AG04450 (cell line): ENCODE results near the gene DIP2C. TPM values are rescaled to one million over a fixed set of nuclear protein-coding genes. Genes with fewer than 3 reads are reported as not detected.

Experiments used
- CTCF ChIA-PET: fragments of 300-600, 350-600 bp; formaldehyde crosslinking; extraction: SDS; loops from one replicate; lab custom pipeline; 2022; ENCODE audit warnings: antibody characterized with exemption, inconsistent platforms; lab: Charles Lee
- POLR2A ChIA-PET: fragments of 350-600 bp; formaldehyde crosslinking; extraction: SDS; loops from one replicate; lab custom pipeline; 2021; ENCODE audit warnings: antibody characterized with exemption, inconsistent platforms; lab: Yijun Ruan, JAX
- DNase-seq: peaks from one replicate; pipeline ENCODE4 v3.0.0-alpha.2; 2011; ENCODE audit warnings: low read depth, low spot score
- H3K27ac ChIP-seq: one replicate; pipeline ENCODE4 v1.5.1; 2012; ENCODE audit warnings: low read depth, low read length, control low read depth
- H3K27me3 ChIP-seq: one replicate; pipeline ENCODE4 v1.6.0; 2012; ENCODE audit warnings: low read length; ENCODE audit not compliant: control insufficient read depth, insufficient read depth
- H3K4me3 ChIP-seq: 2 replicates; pipeline ENCODE4 v1.5.1; 2011; ENCODE audit warnings: mild to moderate bottlenecking, low read depth, low read length, control low read depth
- H3K9me3 ChIP-seq: 2 replicates; pipeline ENCODE4 v1.5.1; 2012; ENCODE audit warnings: low read length; ENCODE audit not compliant: control insufficient read depth, insufficient read depth
- CTCF ChIP-seq: IDR thresholded peaks from 2 replicates; pipeline ENCODE4 v1.5.1; 2011; ENCODE audit warnings: low read depth, low read length, control low read depth, inconsistent platforms
- polyA plus RNA-seq: library from polyadenylated mRNA; depleted of rRNA; stranded (reverse); fragments of >200 nt; gene quantifications from 2 replicates; pipeline ENCODE4 v1.2.3, GENCODE V29; 2011

The DIP2C gene
- polyA plus RNA-seq, 1 experiment: 9.6 TPM

DNA sequence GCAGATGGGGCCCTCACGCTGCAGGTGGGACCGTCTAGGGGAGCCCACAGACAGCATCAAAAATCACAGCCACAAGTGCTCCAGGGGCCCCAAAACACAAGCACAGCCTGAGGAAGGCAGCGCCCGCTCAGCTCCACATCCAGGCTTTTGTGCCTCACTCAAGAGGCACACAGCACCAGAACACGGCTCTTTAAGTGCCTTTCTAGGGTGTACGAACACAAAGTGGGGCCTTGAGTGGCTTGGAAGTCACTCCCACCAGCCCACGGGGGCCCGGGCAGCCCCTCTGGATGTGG, 65.2 kb downstream of the DIP2C start:
- no peaks in the 10 kb centered on the region for H3K27me3 ChIP-seq
- ChIA-PET POLR2A (interaction anchor here (1.3 kb wide), 1 partner anchor 26 kb away, joined by 5 read pairs; no protein-coding TSS in a partner anchor), CTCF (no interaction called here)
- H3K4me3 ChIP-seq: no peak overlapping the region
- peak overlapping the region; percentile 94 for H3K27ac ChIP-seq
- no peak for TF ChIP-seq CTCF
- DNase-seq: no peak
- peaks cover 13% of the 10 kb centered on the region; the same call in 1 of the 2 replicates for H3K9me3 ChIP-seq

DNA sequence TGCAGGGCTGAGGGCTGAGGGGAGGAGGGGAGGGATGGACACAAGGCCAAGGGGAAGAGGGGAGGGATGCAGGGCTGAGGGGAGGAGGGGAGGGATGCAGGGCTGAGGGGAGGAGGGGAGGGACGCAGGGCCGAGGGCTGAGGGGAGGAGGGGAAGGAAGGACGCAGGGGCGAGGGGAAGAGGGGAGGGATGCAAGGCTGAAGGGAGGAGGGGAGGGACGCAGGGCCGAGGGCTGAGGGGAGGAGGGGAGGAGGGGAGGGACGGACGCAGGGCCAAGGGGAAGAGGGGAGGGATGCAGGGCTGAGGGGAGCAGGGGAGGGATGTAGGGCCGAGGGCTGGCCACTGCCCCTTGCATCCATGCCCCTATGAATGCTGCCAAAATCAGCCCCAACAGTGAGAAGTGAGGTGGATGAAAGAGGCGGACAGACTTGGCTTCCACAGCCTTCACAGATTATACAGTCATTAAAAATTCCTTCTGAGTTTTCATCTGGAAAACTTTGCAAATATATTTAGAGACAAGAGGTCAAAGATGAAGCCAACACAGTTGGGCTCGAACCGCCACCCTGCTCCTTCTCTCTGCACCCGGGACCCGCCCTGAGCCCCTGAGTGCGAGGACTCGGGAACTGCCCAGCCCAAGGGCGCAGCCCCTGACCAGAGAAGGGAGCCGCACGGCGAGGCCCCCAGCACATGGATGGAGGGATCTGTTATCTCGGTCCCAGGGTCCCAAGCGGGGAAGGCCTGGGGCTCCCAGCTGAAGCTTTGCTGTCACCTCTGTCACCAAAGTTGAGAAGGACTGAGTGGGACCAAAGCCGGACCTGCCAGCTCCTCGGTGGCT, 65.8 kb downstream of the DIP2C start:
- ChIA-PET CTCF (no interaction called here), POLR2A (no interaction called here)
- H3K27me3 ChIP-seq: no peaks in the 10 kb centered on the region
- TF ChIP-seq CTCF: no peak
- peaks cover 12% of the 10 kb centered on the region; the same call in 1 of the 2 replicates for H3K9me3 ChIP-seq
- H3K27ac ChIP-seq: peak overlapping the region; percentile 94
- DNase-seq: no peak
- no peak overlapping the region for H3K4me3 ChIP-seq

DNA sequence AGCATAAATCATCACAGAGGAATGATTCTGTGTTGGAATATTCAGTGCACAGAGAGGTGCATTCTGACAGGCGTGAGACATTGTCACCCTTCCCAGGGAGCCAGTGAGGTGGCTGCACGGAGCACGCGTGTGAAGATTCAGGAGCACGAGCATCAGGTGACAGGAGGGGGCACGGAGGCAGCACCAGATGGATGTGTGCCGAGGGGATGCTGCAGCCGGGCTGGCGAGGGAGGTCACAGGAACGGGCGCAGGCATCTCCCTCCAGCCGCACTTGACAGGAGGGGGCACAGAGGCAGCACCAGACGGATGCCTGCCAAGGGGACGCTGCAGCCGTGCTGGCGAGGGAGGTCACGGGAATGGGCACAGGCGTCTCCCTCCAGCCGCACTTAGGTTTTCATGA, 66.5 kb downstream of the DIP2C start:
- no peak for TF ChIP-seq CTCF
- ChIA-PET POLR2A (no interaction called here), CTCF (no interaction called here)
- Histone ChIP-seq H3K9me3 (peaks cover 9% of the 10 kb centered on the region; the same call in 1 of the 2 replicates), H3K4me3 (no peak overlapping the region), H3K27me3 (no peaks in the 10 kb centered on the region), H3K27ac (no peak overlapping the region)
- no peak for DNase-seq

DNA sequence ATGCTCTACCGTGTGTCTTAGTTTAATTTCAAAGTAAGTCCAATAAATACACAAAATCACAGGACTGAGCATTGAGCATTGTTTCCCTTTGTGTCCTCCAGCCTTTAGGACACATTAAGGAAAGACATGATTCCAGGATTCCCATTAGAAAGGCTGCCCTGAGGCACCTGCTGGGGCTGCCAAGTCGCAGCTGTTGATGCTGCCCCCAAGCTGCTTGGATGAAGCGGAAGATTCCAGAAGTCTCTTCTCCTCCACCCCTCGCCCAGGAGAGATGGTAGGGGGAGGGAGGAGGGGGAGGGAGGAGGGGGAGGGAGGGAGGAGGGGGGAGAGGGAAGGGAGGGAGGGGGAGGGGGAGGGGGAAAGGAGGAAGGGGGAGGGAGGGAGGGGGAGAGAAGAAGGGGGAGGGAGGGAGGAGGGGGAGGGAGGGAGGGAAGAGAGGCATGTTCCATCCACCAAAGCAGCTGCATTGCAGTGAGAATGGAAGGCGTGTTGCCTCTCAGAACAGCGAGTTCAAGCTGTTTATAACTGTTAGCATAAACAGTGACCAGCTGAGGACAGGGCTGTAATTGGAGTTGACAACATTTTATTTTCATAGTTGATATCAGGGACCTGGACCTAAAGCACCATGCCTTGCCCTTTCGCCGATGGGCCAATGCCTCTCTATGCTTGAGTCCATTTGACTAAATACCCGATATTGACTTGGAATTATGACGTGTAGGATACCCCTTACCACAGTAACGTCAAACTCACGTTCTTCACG, 67.3 kb downstream of the DIP2C start:
- no peaks in the 10 kb centered on the region for H3K27me3 ChIP-seq
- H3K27ac ChIP-seq: no peak overlapping the region
- TF ChIP-seq CTCF: no peak
- no peak for DNase-seq
- no peak overlapping the region for H3K4me3 ChIP-seq
- POLR2A ChIA-PET: no interaction called here
- peaks cover 3% of the 10 kb centered on the region; the same call in 1 of the 2 replicates for H3K9me3 ChIP-seq
- CTCF ChIA-PET: no interaction called here

DNA sequence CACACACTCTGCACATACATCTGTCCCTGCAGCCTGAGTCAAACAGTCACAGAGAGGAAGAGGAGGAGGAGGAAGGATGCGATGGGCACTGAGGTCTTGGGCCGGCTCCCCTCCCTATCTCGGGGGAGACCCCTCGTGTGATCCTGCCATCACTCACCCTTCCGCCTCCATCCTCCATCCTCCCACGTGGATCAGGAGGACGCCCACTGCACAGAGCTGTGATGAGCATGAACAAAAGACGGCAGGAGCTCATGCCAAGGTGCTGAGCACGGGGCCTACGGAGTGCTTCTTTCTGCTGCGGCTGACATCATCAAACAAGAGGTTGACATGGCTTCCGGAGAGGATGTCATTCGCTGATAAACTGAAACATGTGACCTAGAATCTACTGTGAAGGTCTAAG, 68.0 kb downstream of the DIP2C start:
- no peak for TF ChIP-seq CTCF
- no peaks in the 10 kb centered on the region; the same call in 1 of the 2 replicates for H3K9me3 ChIP-seq
- H3K4me3 ChIP-seq: no peak overlapping the region
- H3K27me3 ChIP-seq: no peaks in the 10 kb centered on the region
- no peak overlapping the region for H3K27ac ChIP-seq
- POLR2A ChIA-PET: no interaction called here
- DNase-seq: no peak
- CTCF ChIA-PET: no interaction called here
